Stimulated activated CD8-positive, alpha-beta memory T cell treated with anti-CD3 and anti-CD28 coated beads, Interleukin-12 subunit alpha, Interleukin-12 subunit beta, amount 100 ng/mL, for 1 hour (primary cell): Measurements from ENCODE around the gene GPC5.
"Not testable (repeated sequence)": the region's sequence is repeated elsewhere in the genome, so short reads cannot be mapped to it uniquely, and the experiment has no call there.

Experiments used
- DNase-seq: peaks from one replicate; pipeline ENCODE4 v3.0.0-alpha.2; 2020; ENCODE audit warnings: low read depth

The GPC5 gene

GRCh38 chr13:92461831-92462230 is 1063.4 kb downstream of the GPC5 start:
- no peak for DNase-seq

- no peak for DNase-seq
These were observed 1064.7 kb downstream of the GPC5 start for GRCh38 chr13:92463134-92463533.

- DNase-seq: no peak
These were observed 1075.5 kb downstream of the GPC5 start for GRCh38 chr13:92473765-92474475.

- no peak for DNase-seq
These were observed 1082.0 kb downstream of the GPC5 start for GRCh38 chr13:92480387-92480786.

- not testable (repeated sequence) for DNase-seq
These were observed 1084.4 kb downstream of the GPC5 start for GRCh38 chr13:92482790-92483189.

- no peak for DNase-seq
These were observed 1085.5 kb downstream of the GPC5 start for GRCh38 chr13:92483894-92484293.

GRCh38 chr13:92487238-92487637 is 1088.8 kb downstream of the GPC5 start:
- DNase-seq: no peak

- DNase-seq: no peak
These were observed 1089.9 kb downstream of the GPC5 start for GRCh38 chr13:92488249-92488852.

GRCh38 chr13:92491839-92492238 is 1093.4 kb downstream of the GPC5 start:
- no peak for DNase-seq

- DNase-seq: no peak
These were observed 1096.5 kb downstream of the GPC5 start for GRCh38 chr13:92494915-92495314.

GRCh38 chr13:92500192-92500591 is 1101.8 kb downstream of the GPC5 start:
- DNase-seq: no peak

GRCh38 chr13:92510416-92510815 is 1112.0 kb downstream of the GPC5 start:
- no peak for DNase-seq

GRCh38 chr13:92512852-92513251 is 1114.4 kb downstream of the GPC5 start:
- DNase-seq: no peak

- DNase-seq: no peak
These were observed 1115.3 kb downstream of the GPC5 start for GRCh38 chr13:92513672-92514071.

GRCh38 chr13:92514420-92515125 is 1116.2 kb downstream of the GPC5 start:
- DNase-seq: no peak

GRCh38 chr13:92516878-92517277 is 1118.5 kb downstream of the GPC5 start:
- DNase-seq: not testable (repeated sequence)

GRCh38 chr13:92518622-92519021 is 1120.2 kb downstream of the GPC5 start:
- DNase-seq: not testable (repeated sequence)

GRCh38 chr13:92530364-92530763 is 1131.9 kb downstream of the GPC5 start:
- DNase-seq: no peak

- DNase-seq: no peak
These were observed 1137.0 kb downstream of the GPC5 start for GRCh38 chr13:92535222-92536006.

GRCh38 chr13:92537471-92537870 is 1139.0 kb downstream of the GPC5 start:
- no peak for DNase-seq

- no peak for DNase-seq
These were observed 1139.7 kb downstream of the GPC5 start for GRCh38 chr13:92538164-92538563.

GRCh38 chr13:92539148-92539547 is 1140.7 kb downstream of the GPC5 start:
- not testable (repeated sequence) for DNase-seq
